ENCODE measurements around the gene MMP27.
"Not testable (repeated sequence)": the region's sequence is repeated elsewhere in the genome, so short reads cannot be mapped to it uniquely, and the experiment has no call there.

GRCh38 chr11:102746746-102747578 lies 41.4 kb upstream of the MMP27 start:
- TF ChIP-seq, protein P1, sequence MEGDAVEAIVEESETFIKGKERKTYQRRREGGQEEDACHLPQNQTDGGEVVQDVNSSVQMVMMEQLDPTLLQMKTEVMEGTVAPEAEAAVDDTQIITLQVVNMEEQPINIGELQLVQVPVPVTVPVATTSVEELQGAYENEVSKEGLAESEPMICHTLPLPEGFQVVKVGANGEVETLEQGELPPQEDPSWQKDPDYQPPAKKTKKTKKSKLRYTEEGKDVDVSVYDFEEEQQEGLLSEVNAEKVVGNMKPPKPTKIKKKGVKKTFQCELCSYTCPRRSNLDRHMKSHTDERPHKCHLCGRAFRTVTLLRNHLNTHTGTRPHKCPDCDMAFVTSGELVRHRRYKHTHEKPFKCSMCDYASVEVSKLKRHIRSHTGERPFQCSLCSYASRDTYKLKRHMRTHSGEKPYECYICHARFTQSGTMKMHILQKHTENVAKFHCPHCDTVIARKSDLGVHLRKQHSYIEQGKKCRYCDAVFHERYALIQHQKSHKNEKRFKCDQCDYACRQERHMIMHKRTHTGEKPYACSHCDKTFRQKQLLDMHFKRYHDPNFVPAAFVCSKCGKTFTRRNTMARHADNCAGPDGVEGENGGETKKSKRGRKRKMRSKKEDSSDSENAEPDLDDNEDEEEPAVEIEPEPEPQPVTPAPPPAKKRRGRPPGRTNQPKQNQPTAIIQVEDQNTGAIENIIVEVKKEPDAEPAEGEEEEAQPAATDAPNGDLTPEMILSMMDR (conservative IDR thresholded peaks at IDR 0.05 in 1 of 2, IDR thresholded peaks at IDR 0.05 in 1 of 2; ENCODE audit: low read depth in 1 of 2, low read length in 2 of 2): not testable (repeated sequence)
- not testable (repeated sequence) for TF ChIP-seq EZH2 (IDR thresholded peaks at IDR 0.05; ENCODE audit: low read length, missing control alignments)
